ENCODE measurements around the gene ZNG1F. TPM values are rescaled to one million over a fixed set of nuclear protein-coding genes. Genes with fewer than 3 reads are reported as not detected.
"Not testable (repeated sequence)": the region's sequence is repeated elsewhere in the genome, so short reads cannot be mapped to it uniquely, and the experiment has no call there.

Gene ZNG1F
- total RNA-seq, 1 donor from 2014 or later = 4.2 TPM

DNA sequence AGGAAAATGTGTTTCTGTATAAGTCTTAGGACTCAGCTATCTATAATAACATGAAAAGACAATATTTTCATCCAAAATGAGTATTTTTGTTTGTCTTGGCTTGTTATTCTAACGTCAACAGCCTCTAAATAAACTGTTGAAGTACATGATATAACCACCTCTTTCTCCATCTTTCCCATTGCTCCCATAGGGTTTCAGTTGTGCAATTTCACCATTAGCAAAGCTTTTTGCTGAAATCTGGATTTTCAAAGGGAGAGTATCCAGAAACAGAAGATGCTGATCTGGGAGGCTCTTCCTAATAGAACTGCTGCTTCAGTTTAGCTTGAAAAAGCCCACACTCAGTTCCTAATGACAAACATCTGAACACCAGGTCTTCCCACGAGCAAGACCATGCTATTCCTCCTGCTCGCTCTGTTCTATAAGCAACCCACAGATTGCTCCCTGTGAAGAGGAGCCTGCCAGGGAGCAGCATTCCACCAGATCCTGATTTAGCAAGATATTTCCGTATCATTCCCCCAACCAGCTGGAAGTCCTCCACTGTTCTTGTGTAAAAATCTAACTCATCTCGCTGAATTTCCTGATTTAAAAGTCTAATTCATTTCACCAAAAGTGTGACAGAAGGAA is 101.8 kb downstream of the ZNG1F start:
- H3K9ac ChIP-seq (ENCODE audit: low read depth in 1 of 3, low read length in 3 of 3); H3K4me3 ChIP-seq (ENCODE audit: low read length in 3 of 3); H3K27ac ChIP-seq (ENCODE audit: low read depth, low read length); H3K36me3 ChIP-seq (ENCODE audit: control insufficient read depth in 3 of 3, insufficient read depth in 3 of 3, low read length in 3 of 3); H3K9me3 ChIP-seq (ENCODE audit: control insufficient read depth in 3 of 3, low read length in 3 of 3); H3K4me1 ChIP-seq (ENCODE audit: control insufficient read depth in 3 of 3, insufficient read depth in 3 of 3, low read length in 3 of 3); H3K27me3 ChIP-seq (ENCODE audit: control insufficient read depth in 3 of 3, insufficient read depth in 3 of 3, low read length in 3 of 3): not testable (repeated sequence)

- not testable (repeated sequence) for H3K27ac ChIP-seq (ENCODE audit: low read depth, low read length); H3K4me3 ChIP-seq (ENCODE audit: low read length in 3 of 3); H3K9ac ChIP-seq (ENCODE audit: low read depth in 1 of 3, low read length in 3 of 3); H3K9me3 ChIP-seq (ENCODE audit: control insufficient read depth in 3 of 3, low read length in 3 of 3); H3K27me3 ChIP-seq (ENCODE audit: control insufficient read depth in 3 of 3, insufficient read depth in 3 of 3, low read length in 3 of 3); H3K36me3 ChIP-seq (ENCODE audit: control insufficient read depth in 3 of 3, insufficient read depth in 3 of 3, low read length in 3 of 3); H3K4me1 ChIP-seq (ENCODE audit: control insufficient read depth in 3 of 3, insufficient read depth in 3 of 3, low read length in 3 of 3)
These were observed 102.4 kb downstream of the ZNG1F start for GRCh38 chr9:41086685-41087084.

- H3K4me3 ChIP-seq (ENCODE audit: low read length in 3 of 3); H3K27ac ChIP-seq (ENCODE audit: low read depth, low read length); H3K9ac ChIP-seq (ENCODE audit: low read depth in 1 of 3, low read length in 3 of 3); H3K27me3 ChIP-seq (ENCODE audit: control insufficient read depth in 3 of 3, insufficient read depth in 3 of 3, low read length in 3 of 3); H3K36me3 ChIP-seq (ENCODE audit: control insufficient read depth in 3 of 3, insufficient read depth in 3 of 3, low read length in 3 of 3); H3K4me1 ChIP-seq (ENCODE audit: control insufficient read depth in 3 of 3, insufficient read depth in 3 of 3, low read length in 3 of 3); H3K9me3 ChIP-seq (ENCODE audit: control insufficient read depth in 3 of 3, low read length in 3 of 3): not testable (repeated sequence)
These were observed 102.9 kb downstream of the ZNG1F start for GRCh38 chr9:41086215-41086614.

DNA sequence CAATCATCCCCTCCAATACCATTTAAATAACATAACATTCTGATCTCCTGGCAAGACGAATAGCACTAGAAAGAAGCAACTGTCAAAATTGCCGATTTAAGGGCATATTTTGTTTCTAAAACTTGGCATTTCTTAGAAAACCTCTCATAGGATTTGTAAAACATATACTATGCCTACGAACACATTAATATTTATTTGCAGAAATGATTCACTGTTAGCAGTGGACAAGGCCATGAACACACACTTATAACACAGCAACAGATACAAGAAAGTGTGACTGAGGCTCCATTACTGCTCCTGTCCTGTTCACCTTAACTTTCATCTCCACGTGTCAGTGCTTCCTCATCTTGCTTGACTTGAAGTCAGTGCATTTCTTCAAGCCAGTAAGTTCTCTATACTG is 106.8 kb downstream of the ZNG1F start:
- not testable (repeated sequence) for H3K9ac ChIP-seq (ENCODE audit: low read depth in 1 of 3, low read length in 3 of 3); H3K27me3 ChIP-seq (ENCODE audit: control insufficient read depth in 3 of 3, insufficient read depth in 3 of 3, low read length in 3 of 3); H3K27ac ChIP-seq (ENCODE audit: low read depth, low read length); H3K9me3 ChIP-seq (ENCODE audit: control insufficient read depth in 3 of 3, low read length in 3 of 3); H3K4me3 ChIP-seq (ENCODE audit: low read length in 3 of 3); H3K4me1 ChIP-seq (ENCODE audit: control insufficient read depth in 3 of 3, insufficient read depth in 3 of 3, low read length in 3 of 3); H3K36me3 ChIP-seq (ENCODE audit: control insufficient read depth in 3 of 3, insufficient read depth in 3 of 3, low read length in 3 of 3)

Small RNAs within 50 kb of the gene (small RNA-seq; reads per million reads assigned to genes)
- gene MIR4477A (not detected), gene RNA5SP530 (not detected)

Other genes starting within 250 kb of the ZNG1F start
- not detected for gene FOXD4L6, start 60.6 kb downstream of the ZNG1F start, total RNA-seq